Coronary artery (tissue), 2 donors: Measurements from ENCODE around the gene FAM171A2.

Experiments used
- DNase-seq: peaks from one replicate; pipeline ENCODE4 v3.0.0-alpha.2; 2017; ENCODE audit warnings: low spot score
- H3K27ac ChIP-seq, 2 donors: fragments of 200-600 bp; sonication (generic); one replicate each; pipeline ENCODE4 v1.5.1; 2016 to 2019
- H3K4me3 ChIP-seq: fragments of 200-600 bp; sonication (generic); 2 replicates; pipeline ENCODE4 v1.5.1; 2016; ENCODE audit warnings: mild to moderate bottlenecking, moderate library complexity
- CTCF ChIP-seq: fragments of 200-600 bp; sonication (generic); IDR thresholded peaks from one replicate; pipeline ENCODE4 v1.5.1; 2019; ENCODE audit warnings: antibody characterized with exemption

The FAM171A2 gene

GRCh38 chr17:44382917-44383316, 19.3 kb upstream of the FAM171A2 start:
- TF ChIP-seq CTCF = no peak
- no peak overlapping the region for H3K27ac ChIP-seq
- no peak for DNase-seq
- no peak overlapping the region for H3K4me3 ChIP-seq

- no peak for TF ChIP-seq CTCF
- DNase-seq = no peak
- Histone ChIP-seq H3K27ac (no peak overlapping the region), H3K4me3 (no peak overlapping the region)
Observed at GRCh38 chr17:44381810-44382305, 18.2 kb upstream of the FAM171A2 start.

- H3K4me3 ChIP-seq = no peak overlapping the region
- H3K27ac ChIP-seq = no peak overlapping the region
- TF ChIP-seq CTCF = no peak
- no peak for DNase-seq
Observed at GRCh38 chr17:44380767-44381166, 17.1 kb upstream of the FAM171A2 start.

- no peak overlapping the region for H3K4me3 ChIP-seq
- H3K27ac ChIP-seq = no peak overlapping the region
- no peak for TF ChIP-seq CTCF
- DNase-seq = no peak
Observed at GRCh38 chr17:44379887-44380286, 16.2 kb upstream of the FAM171A2 start.

GRCh38 chr17:44378171-44378705, 14.6 kb upstream of the FAM171A2 start:
- DNase-seq = no peak
- Histone ChIP-seq H3K4me3 (no peak overlapping the region), H3K27ac (no peak overlapping the region)
- no peak for TF ChIP-seq CTCF

- H3K4me3 ChIP-seq = no peak overlapping the region
- no peak for DNase-seq
- no peak overlapping the region for H3K27ac ChIP-seq
- TF ChIP-seq CTCF = no peak
Observed at GRCh38 chr17:44376779-44377178, 13.1 kb upstream of the FAM171A2 start.

GRCh38 chr17:44376124-44376523, 12.5 kb upstream of the FAM171A2 start:
- no peak overlapping the region for H3K4me3 ChIP-seq
- TF ChIP-seq CTCF = no peak
- no peak overlapping the region for H3K27ac ChIP-seq
- DNase-seq = no peak
